Neural progenitor cell (in vitro differentiated cells): ENCODE data around the gene FHL2. TPM values are rescaled to one million over a fixed set of nuclear protein-coding genes. Genes with fewer than 3 reads are reported as not detected.

Source experiments
- DNase-seq: peaks from one replicate; pipeline ENCODE4 v3.0.0-alpha.2; 2016; ENCODE audit warnings: low spot score
- H2AFZ ChIP-seq: fragments of 200-600 bp; sonication (generic); replicated peaks from 2 replicates; pipeline ENCODE4 v1.6.1; 2016; ENCODE audit warnings: antibody characterized with exemption
- H3F3A ChIP-seq: fragments of 200-600 bp; sonication (generic); 2 replicates; pipeline ENCODE4 v1.6.1; 2016; ENCODE audit warnings: antibody characterized with exemption, low read depth
- H3K27ac ChIP-seq: fragments of 200-600 bp; sonication (generic); 2 replicates; pipeline ENCODE4 v1.5.1; 2016; ENCODE audit warnings: mild to moderate bottlenecking
- H3K27me3 ChIP-seq: fragments of 200-600 bp; sonication (generic); 2 replicates; pipeline ENCODE4 v1.6.1; 2016; ENCODE audit warnings: mild to moderate bottlenecking, moderate library complexity
- H3K36me3 ChIP-seq: fragments of 200-600 bp; sonication (generic); 2 replicates; pipeline ENCODE4 v1.5.1; 2016
- H3K4me1 ChIP-seq: fragments of 200-600 bp; sonication (generic); 2 replicates; pipeline ENCODE4 v1.6.1; 2016; ENCODE audit warnings: mixed run types
- H3K4me2 ChIP-seq: fragments of 200-600 bp; sonication (generic); 2 replicates; pipeline ENCODE4 v1.6.1; 2016
- H3K4me3 ChIP-seq: fragments of 200-600 bp; sonication (generic); 2 replicates; pipeline ENCODE4 v1.5.1; 2016
- H3K79me2 ChIP-seq: fragments of 200-600 bp; sonication (generic); 2 replicates; pipeline ENCODE4 v1.6.1; 2016; ENCODE audit warnings: low read depth
- H3K9ac ChIP-seq: fragments of 200-600 bp; sonication (generic); 2 replicates; pipeline ENCODE4 v1.6.1; 2016
- H3K9me3 ChIP-seq: fragments of 200-600 bp; sonication (generic); 2 replicates; pipeline ENCODE4 v1.5.1; 2016; ENCODE audit warnings: low read depth
- H4K20me1 ChIP-seq: fragments of 200-600 bp; sonication (generic); 2 replicates; pipeline ENCODE4 v1.6.1; 2016; ENCODE audit warnings: low read depth
- H3K27ac Mint-ChIP-seq: 3 replicates; pipeline ENCODE4 v1.8.0; 2021; ENCODE audit warnings: mixed read lengths
- H3K27me3 Mint-ChIP-seq: 2 replicates; pipeline ENCODE4 v1.8.0; 2022; ENCODE audit warnings: low read depth, mild to moderate bottlenecking, inconsistent platforms, moderate library complexity, mixed read lengths; ENCODE audit not compliant: insufficient read depth
- H3K36me3 Mint-ChIP-seq: 3 replicates; pipeline ENCODE4 v1.8.0; 2021; ENCODE audit warnings: mixed read lengths
- H3K4me1 Mint-ChIP-seq: 3 replicates; pipeline ENCODE4 v1.8.0; 2021; ENCODE audit warnings: mixed read lengths
- H3K4me3 Mint-ChIP-seq: 3 replicates; pipeline ENCODE4 v1.8.0; 2021; ENCODE audit warnings: mild to moderate bottlenecking, moderate library complexity, mixed read lengths
- H3K9me3 Mint-ChIP-seq: 3 replicates; pipeline ENCODE4 v1.8.0; 2020; ENCODE audit warnings: mixed read lengths
- CTCF ChIP-seq: fragments of 200-600 bp; sonication (generic); IDR thresholded peaks from 2 replicates; pipeline ENCODE4 v1.5.1; 2017; ENCODE audit warnings: antibody characterized with exemption, mild to moderate bottlenecking
- EZH2 ChIP-seq: fragments of 200-600 bp; sonication (generic); IDR thresholded peaks from 2 replicates; pipeline ENCODE4 v1.6.1; 2017; ENCODE audit warnings: antibody characterized with exemption, mild to moderate bottlenecking, moderate library complexity
- EZH2phosphoT487 ChIP-seq: fragments of 200-600 bp; sonication (generic); IDR thresholded peaks from 2 replicates; pipeline ENCODE4 v1.6.1; 2017; ENCODE audit warnings: antibody characterized with exemption
- total RNA-seq: library from RNA; depleted of rRNA; stranded (reverse); fragments of >200 nt; gene quantifications from 2 replicates; pipeline ENCODE4 v1.2.3, GENCODE V29; 2015; ENCODE audit warnings: low replicate concordance

The FHL2 gene
- total RNA-seq, 1 donor from 2014 or later = 17.8 TPM

GRCh38 chr2:105321875-105322646 lies 76.8 kb downstream of the FHL2 start:
- H3K79me2 ChIP-seq = peaks cover 43% of the 10 kb centered on the region
- no peak for TF ChIP-seq CTCF
- H3K9me3 ChIP-seq = no peaks in the 10 kb centered on the region
- H3K27me3 ChIP-seq = no peaks in the 10 kb centered on the region
- H3K4me3 Mint-ChIP-seq = no peak overlapping the region
- H3K36me3 ChIP-seq = no peaks in the 10 kb centered on the region
- H2AFZ ChIP-seq = no peak overlapping the region
- no peak overlapping the region for H3K9ac ChIP-seq
- H3K4me1 Mint-ChIP-seq = peaks cover 14% of the 10 kb centered on the region
- DNase-seq = no peak
- no peak overlapping the region for H3K4me2 ChIP-seq
- H3K36me3 Mint-ChIP-seq = peaks cover 4% of the 10 kb centered on the region
- peaks cover 9% of the 10 kb centered on the region for H4K20me1 ChIP-seq
- H3K27ac Mint-ChIP-seq = no peak overlapping the region
- H3K4me3 ChIP-seq = no peak overlapping the region
- no peaks in the 10 kb centered on the region for H3K27me3 Mint-ChIP-seq
- peaks cover 7% of the 10 kb centered on the region for H3K4me1 ChIP-seq
- H3K9me3 Mint-ChIP-seq = no peaks in the 10 kb centered on the region
- no peak overlapping the region for H3K27ac ChIP-seq
- no peaks in the 10 kb centered on the region for H3F3A ChIP-seq

DNA sequence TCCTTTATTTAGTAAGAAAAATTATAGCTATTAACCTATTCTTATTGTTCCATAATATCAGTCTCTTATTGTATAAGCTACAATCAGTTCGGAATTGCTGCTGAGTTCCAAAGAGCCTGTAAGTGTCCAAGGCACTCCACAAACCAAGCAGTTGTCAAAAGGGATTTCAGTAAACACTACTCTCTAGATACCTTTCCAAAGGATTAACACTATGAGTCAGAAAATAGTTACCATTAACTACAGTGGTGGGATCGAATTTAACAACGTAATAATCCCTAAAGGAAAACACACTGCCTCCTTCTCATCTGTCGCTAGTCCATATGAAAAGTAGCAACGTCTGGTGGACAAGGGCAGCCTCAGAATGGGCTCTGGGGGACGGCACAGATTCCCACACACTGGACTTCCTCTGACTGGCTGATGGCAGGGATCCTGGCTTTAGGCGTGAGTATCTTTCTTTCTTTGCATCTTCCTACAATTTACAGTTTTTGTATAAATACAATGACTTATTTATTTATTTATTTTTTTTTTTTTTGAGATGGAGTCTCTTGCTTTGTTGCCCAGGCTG lies 78.1 kb downstream of the FHL2 start:
- peaks cover 4% of the 10 kb centered on the region for H3K36me3 Mint-ChIP-seq
- Histone ChIP-seq H3K27me3 (no peaks in the 10 kb centered on the region), H3K9ac (no peak overlapping the region), H3F3A (no peaks in the 10 kb centered on the region), H3K4me2 (no peak overlapping the region), H4K20me1 (peaks cover 9% of the 10 kb centered on the region), H2AFZ (no peak overlapping the region), H3K9me3 (no peaks in the 10 kb centered on the region), H3K4me1 (peaks cover 7% of the 10 kb centered on the region), H3K27ac (no peak overlapping the region), H3K79me2 (peaks cover 43% of the 10 kb centered on the region), H3K4me3 (no peak overlapping the region), H3K36me3 (no peaks in the 10 kb centered on the region)
- H3K4me1 Mint-ChIP-seq = peaks cover 13% of the 10 kb centered on the region
- no peaks in the 10 kb centered on the region for H3K27me3 Mint-ChIP-seq
- H3K27ac Mint-ChIP-seq = no peak overlapping the region
- H3K4me3 Mint-ChIP-seq = no peak overlapping the region
- DNase-seq = no peak
- TF ChIP-seq EZH2 = no peak
- TF ChIP-seq CTCF = no peak
- TF ChIP-seq EZH2phosphoT487 = no peak
- no peaks in the 10 kb centered on the region for H3K9me3 Mint-ChIP-seq

GRCh38 chr2:105317937-105318336 lies 80.9 kb downstream of the FHL2 start:
- Histone ChIP-seq H3K4me1 (no peaks in the 10 kb centered on the region), H3K27me3 (no peaks in the 10 kb centered on the region), H3K79me2 (peaks cover 54% of the 10 kb centered on the region), H3K36me3 (no peaks in the 10 kb centered on the region), H3K9ac (no peak overlapping the region), H3K9me3 (no peaks in the 10 kb centered on the region), H2AFZ (no peak overlapping the region), H3F3A (no peaks in the 10 kb centered on the region), H3K4me2 (no peak overlapping the region), H3K4me3 (no peak overlapping the region), H3K27ac (no peak overlapping the region), H4K20me1 (peaks cover 4% of the 10 kb centered on the region)
- Mint-ChIP-seq H3K27me3 (no peaks in the 10 kb centered on the region), H3K36me3 (peaks cover 4% of the 10 kb centered on the region), H3K4me3 (no peak overlapping the region), H3K9me3 (no peaks in the 10 kb centered on the region), H3K27ac (no peak overlapping the region), H3K4me1 (no peaks in the 10 kb centered on the region)
- no peak for DNase-seq
- no peak for TF ChIP-seq EZH2phosphoT487
- no peak for TF ChIP-seq EZH2
- no peak for TF ChIP-seq CTCF
